Measurements from ENCODE around the gene PLLP. TPM values are rescaled to one million over a fixed set of nuclear protein-coding genes. Genes with fewer than 3 reads are reported as not detected.

Gene PLLP
- total RNA-seq, 4 donors from 2014 or later: 4.4 to 13.5 (median 9.6) TPM

- H3K9me3 ChIP-seq: no peaks in the 10 kb centered on the region
- no peak overlapping the region for H3K4me3 ChIP-seq
- peak overlapping the region in 3 of 4 donors; percentile 26 to 64 (median 51) for H3K27ac ChIP-seq
- no peaks in the 10 kb centered on the region for H3K27me3 ChIP-seq
- in situ Hi-C loops (cut with MboI; ENCODE audit: low pct_ligation_motif_present in 1 of 4, low pct_unique_long_range_greater_than_20kb in 1 of 4, low sequenced_read_pairs in 3 of 4): loop anchor here (10.0 kb wide), 3 partner anchors 110 to 220 kb away; no protein-coding TSS in a partner anchor
- H3K36me3 ChIP-seq: no peaks in the 10 kb centered on the region
- H3K4me1 ChIP-seq: peaks cover 4 to 28% (median 17%) of the 10 kb centered on the region in 4 donors
- 56% methylated on average over 4 to 8 of the region's 8 CpGs for WGBS, 2 donors (ENCODE audit: low coverage in 1 of 2)
- TF ChIP-seq CTCF (IDR thresholded peaks at IDR 0.05): no peak
- no peak for TF ChIP-seq POLR2AphosphoS5 (IDR thresholded peaks at IDR 0.05)
- TF ChIP-seq POLR2A (IDR thresholded peaks at IDR 0.05): no peak
- TF ChIP-seq EP300 (IDR thresholded peaks at IDR 0.05; ENCODE audit: low read depth): no peak
- intact Hi-C loops (cut with DNase I; ENCODE audit: low total_unique reads): no loop called here
- DNase-seq: no peak
Observed at GRCh38 chr16:57305159-57305811, 20.8 kb upstream of the PLLP start.

GRCh38 chr16:57304169-57305061 is 19.9 kb upstream of the PLLP start:
- H3K36me3 ChIP-seq: no peaks in the 10 kb centered on the region
- peak overlapping the region; percentile 50 to 64 (median 52) for H3K27ac ChIP-seq
- H3K4me1 ChIP-seq: peaks cover 4 to 30% (median 18%) of the 10 kb centered on the region in 4 donors
- peak; percentile 72 for DNase-seq
- H3K9me3 ChIP-seq: no peaks in the 10 kb centered on the region
- intact Hi-C loops (cut with DNase I; ENCODE audit: low total_unique reads) (no loop called here), in situ Hi-C loops (cut with MboI; ENCODE audit: low pct_ligation_motif_present in 1 of 4, low pct_unique_long_range_greater_than_20kb in 1 of 4, low sequenced_read_pairs in 3 of 4) (loop anchor here (5.0 to 10.0 kb wide), 4 partner anchors 110 to 220 kb away; no protein-coding TSS in a partner anchor)
- no peak overlapping the region for H3K4me3 ChIP-seq
- no peaks in the 10 kb centered on the region for H3K27me3 ChIP-seq
- WGBS, 2 donors (ENCODE audit: low coverage in 1 of 2): 67 to 82% methylated on average over 11 to 16 of the region's 16 CpGs
- TF ChIP-seq POLR2A (IDR thresholded peaks at IDR 0.05): no peak
- peak in 2 of 3 donors; percentile 40 to 52 for TF ChIP-seq POLR2AphosphoS5 (IDR thresholded peaks at IDR 0.05)

- intact Hi-C loops (cut with DNase I; ENCODE audit: low total_unique reads): no loop called here
- no peak for DNase-seq
- 77% methylated on average over 4 of the region's 4 CpGs; no CpG with 5 or more reads in 1 of the 2 donors for WGBS, 2 donors (ENCODE audit: low coverage in 1 of 2)
- Histone ChIP-seq H3K36me3 (no peaks in the 10 kb centered on the region), H3K4me1 (peaks cover 7 to 36% (median 24%) of the 10 kb centered on the region in 4 donors), H3K9me3 (no peaks in the 10 kb centered on the region), H3K4me3 (no peak overlapping the region), H3K27me3 (no peaks in the 10 kb centered on the region), H3K27ac (peak overlapping the region; percentile 44 to 54 (median 50))
- in situ Hi-C loops (cut with MboI; ENCODE audit: low pct_ligation_motif_present in 1 of 4, low pct_unique_long_range_greater_than_20kb in 1 of 4, low sequenced_read_pairs in 3 of 4): loop anchor here (5.0 to 10.0 kb wide), 4 partner anchors 111 to 221 kb away; no protein-coding TSS in a partner anchor
- TF ChIP-seq POLR2A (IDR thresholded peaks at IDR 0.05) (no peak), POLR2AphosphoS5 (IDR thresholded peaks at IDR 0.05) (no peak), EP300 (IDR thresholded peaks at IDR 0.05; ENCODE audit: low read depth) (no peak), CTCF (IDR thresholded peaks at IDR 0.05) (no peak)
Observed at GRCh38 chr16:57303910-57304168, 19.4 kb upstream of the PLLP start.

GRCh38 chr16:57303021-57303909 is 18.8 kb upstream of the PLLP start:
- 88 to 97% methylated on average over 3 to 4 of the region's 4 CpGs for WGBS, 2 donors (ENCODE audit: low coverage in 1 of 2)
- no peak for DNase-seq
- Histone ChIP-seq H3K27me3 (no peaks in the 10 kb centered on the region), H3K27ac (peak overlapping the region; percentile 44 to 54 (median 50)), H3K36me3 (no peaks in the 10 kb centered on the region), H3K4me1 (peaks cover 9 to 38% (median 24%) of the 10 kb centered on the region in 4 donors), H3K9me3 (no peaks in the 10 kb centered on the region), H3K4me3 (no peak overlapping the region)
- in situ Hi-C loops (cut with MboI; ENCODE audit: low pct_ligation_motif_present in 1 of 4, low pct_unique_long_range_greater_than_20kb in 1 of 4, low sequenced_read_pairs in 3 of 4) (loop anchor here (5.0 to 10.0 kb wide), 4 partner anchors 112 to 222 kb away; no protein-coding TSS in a partner anchor), intact Hi-C loops (cut with DNase I; ENCODE audit: low total_unique reads) (no loop called here)
- no peak for TF ChIP-seq POLR2A (IDR thresholded peaks at IDR 0.05)
- TF ChIP-seq POLR2AphosphoS5 (IDR thresholded peaks at IDR 0.05): no peak
- TF ChIP-seq EP300 (IDR thresholded peaks at IDR 0.05; ENCODE audit: low read depth): no peak
- TF ChIP-seq CTCF (IDR thresholded peaks at IDR 0.05): no peak
